Vagina (tissue), 2 donors: ENCODE results near the gene PSMB7.

ENCODE experiments used
- CTCF ChIP-seq, 3 experiments: fragments of 450-650 bp in 2 of 3; fragments of 200-600 bp in 1 of 3; sonication (generic) in 1 of 3; IDR thresholded peaks; one replicate each; pipeline ENCODE4 v1.5.1; 2017 to 2019; ENCODE audit warnings: antibody characterized with exemption in 3 of 3, mild to moderate bottlenecking in 2 of 3, moderate library complexity in 2 of 3
- POLR2A ChIP-seq, 2 donors: fragments of 450-650 bp; IDR thresholded peaks; one replicate each; pipeline ENCODE4 v1.6.1; 2017; ENCODE audit warnings: antibody characterized with exemption in 2 of 2, mild to moderate bottlenecking in 2 of 2, moderate library complexity in 2 of 2

- no peak for TF ChIP-seq POLR2A (IDR thresholded peaks at IDR 0.05)
- TF ChIP-seq CTCF (IDR thresholded peaks at IDR 0.05) = no peak
Observed at GRCh38 chr9:124352616-124353015, 62.6 kb downstream of the PSMB7 start.
